Activated effector memory CD4-positive, alpha-beta T cell treated with Interleukin-2 at 50 U/mL for 16 hours (primary cell): ENCODE results near the gene BICC1.

Experiments
- DNase-seq: peaks from one replicate; pipeline ENCODE4 v3.0.0-alpha.2; 2020

The BICC1 gene, protein sequence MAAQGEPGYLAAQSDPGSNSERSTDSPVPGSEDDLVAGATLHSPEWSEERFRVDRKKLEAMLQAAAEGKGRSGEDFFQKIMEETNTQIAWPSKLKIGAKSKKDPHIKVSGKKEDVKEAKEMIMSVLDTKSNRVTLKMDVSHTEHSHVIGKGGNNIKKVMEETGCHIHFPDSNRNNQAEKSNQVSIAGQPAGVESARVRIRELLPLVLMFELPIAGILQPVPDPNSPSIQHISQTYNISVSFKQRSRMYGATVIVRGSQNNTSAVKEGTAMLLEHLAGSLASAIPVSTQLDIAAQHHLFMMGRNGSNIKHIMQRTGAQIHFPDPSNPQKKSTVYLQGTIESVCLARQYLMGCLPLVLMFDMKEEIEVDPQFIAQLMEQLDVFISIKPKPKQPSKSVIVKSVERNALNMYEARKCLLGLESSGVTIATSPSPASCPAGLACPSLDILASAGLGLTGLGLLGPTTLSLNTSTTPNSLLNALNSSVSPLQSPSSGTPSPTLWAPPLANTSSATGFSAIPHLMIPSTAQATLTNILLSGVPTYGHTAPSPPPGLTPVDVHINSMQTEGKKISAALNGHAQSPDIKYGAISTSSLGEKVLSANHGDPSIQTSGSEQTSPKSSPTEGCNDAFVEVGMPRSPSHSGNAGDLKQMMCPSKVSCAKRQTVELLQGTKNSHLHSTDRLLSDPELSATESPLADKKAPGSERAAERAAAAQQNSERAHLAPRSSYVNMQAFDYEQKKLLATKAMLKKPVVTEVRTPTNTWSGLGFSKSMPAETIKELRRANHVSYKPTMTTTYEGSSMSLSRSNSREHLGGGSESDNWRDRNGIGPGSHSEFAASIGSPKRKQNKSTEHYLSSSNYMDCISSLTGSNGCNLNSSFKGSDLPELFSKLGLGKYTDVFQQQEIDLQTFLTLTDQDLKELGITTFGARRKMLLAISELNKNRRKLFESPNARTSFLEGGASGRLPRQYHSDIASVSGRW

GRCh38 chr10:58512491-58513187 lies at the start of gene BICC1:
TSS of gene BICC1 (plus strand) at chr10:58512872. CDS start at chr10:58513144, 272 bp downstream.
- DNase-seq = no peak

DNA sequence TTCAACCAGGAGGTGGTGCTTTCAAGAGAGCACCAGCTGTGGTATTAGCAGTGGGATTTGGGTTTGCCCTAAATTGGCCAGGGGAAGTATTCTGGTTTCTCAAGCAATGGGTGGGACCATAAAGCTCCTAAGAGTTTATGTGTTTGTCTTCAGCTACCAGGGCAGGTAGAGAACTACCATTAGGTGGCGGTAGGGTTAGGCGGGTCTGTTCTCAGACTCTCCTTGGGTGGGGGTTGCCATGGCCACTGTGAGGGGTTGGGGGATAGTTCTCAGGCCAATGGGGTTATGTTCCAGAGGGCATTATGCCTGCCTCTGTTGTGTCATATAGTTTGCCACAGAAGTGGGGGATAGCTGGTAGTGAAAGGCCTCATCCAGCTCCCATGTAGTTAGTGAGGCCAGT lies 47.7 kb upstream of the BICC1 start:
- no peak for DNase-seq

DNA sequence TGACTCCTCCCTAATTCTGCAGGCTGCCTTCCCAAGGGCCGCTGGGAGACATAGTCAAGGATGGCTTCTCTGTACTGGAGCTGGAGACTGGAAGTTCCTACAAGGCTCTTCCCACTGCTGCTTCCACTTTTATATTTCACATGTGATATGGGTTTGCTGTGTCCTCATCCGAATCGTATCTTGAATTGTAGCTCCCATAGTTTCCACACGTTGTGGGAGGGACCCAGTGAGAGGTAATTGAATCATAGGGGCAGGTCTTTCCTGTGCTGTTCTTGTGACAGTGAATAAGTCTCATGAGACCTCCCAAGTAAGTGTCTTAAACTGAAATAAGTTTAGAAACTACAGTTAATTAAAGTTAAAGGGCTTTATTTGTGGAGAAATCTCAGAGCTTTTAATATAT lies 47.0 kb upstream of the BICC1 start:
- no peak for DNase-seq

GRCh38 chr10:58467931-58468635 lies 44.6 kb upstream of the BICC1 start:
- no peak for DNase-seq

DNA sequence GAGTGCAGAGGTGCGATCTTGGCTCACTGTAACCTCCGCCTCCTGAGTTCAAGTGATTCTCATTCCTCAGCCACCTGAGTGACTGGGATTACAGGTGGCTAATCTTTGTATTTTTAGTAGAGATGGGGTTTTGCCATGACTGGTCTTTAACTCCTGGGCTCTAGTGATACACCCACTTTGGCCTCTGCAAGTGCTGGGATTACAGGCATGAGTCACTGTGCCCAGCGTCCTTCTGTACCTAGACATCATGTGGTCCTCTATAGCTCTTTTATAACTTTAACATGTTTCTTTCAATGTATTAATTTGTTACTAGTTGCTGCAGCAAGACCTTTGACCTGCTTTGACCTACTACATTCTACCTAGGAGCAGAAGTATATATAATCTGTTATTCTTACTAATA lies 38.7 kb upstream of the BICC1 start:
- no peak for DNase-seq

- no peak for DNase-seq
Measured at GRCh38 chr10:58475322-58476277, 37.1 kb upstream of the BICC1 start.

- DNase-seq = no peak
Measured at GRCh38 chr10:58477122-58477521, 35.5 kb upstream of the BICC1 start.

- no peak for DNase-seq
Measured at GRCh38 chr10:58477902-58478301, 34.8 kb upstream of the BICC1 start.

GRCh38 chr10:58479045-58479444 lies 33.6 kb upstream of the BICC1 start:
- no peak for DNase-seq

DNA sequence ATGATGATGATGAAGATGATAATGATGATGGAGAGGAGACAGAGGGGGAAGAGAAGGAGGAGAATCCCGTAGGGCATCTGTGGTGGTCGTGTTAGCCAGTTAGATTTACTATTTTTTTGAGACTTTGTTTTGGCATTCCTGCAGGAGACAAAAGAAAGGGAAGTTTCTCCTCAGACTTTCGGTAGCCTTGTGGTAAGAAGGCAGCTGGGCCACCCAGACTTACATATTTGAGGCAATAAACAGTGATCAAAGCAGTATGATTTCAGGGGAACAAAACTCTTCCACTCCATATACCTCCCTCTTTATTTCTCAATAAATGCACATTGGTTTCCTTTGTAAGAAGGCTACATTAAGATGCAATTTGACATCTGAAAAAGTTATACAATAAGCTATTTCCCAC lies 32.4 kb upstream of the BICC1 start:
- DNase-seq = no peak

GRCh38 chr10:58481569-58482109 lies 31.0 kb upstream of the BICC1 start:
- DNase-seq = no peak

DNA sequence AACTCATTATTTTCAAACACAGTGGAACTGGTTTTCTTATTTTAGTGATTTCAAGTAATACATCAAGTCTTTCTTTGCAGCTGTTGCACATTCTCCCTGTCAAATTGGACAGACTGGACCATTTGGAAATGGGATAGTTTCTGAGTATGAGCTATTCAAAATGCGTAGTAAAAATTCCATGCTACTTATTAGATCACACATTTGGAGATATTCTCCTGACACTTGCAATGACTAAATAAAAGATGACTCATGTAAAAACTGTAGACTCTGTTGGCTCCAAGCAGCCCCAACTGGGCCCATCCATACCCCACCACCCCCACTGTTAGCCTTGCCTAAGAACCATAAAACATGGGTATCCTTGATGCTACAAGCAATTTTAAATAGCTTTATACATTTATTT lies 25.9 kb upstream of the BICC1 start:
- no peak for DNase-seq

DNA sequence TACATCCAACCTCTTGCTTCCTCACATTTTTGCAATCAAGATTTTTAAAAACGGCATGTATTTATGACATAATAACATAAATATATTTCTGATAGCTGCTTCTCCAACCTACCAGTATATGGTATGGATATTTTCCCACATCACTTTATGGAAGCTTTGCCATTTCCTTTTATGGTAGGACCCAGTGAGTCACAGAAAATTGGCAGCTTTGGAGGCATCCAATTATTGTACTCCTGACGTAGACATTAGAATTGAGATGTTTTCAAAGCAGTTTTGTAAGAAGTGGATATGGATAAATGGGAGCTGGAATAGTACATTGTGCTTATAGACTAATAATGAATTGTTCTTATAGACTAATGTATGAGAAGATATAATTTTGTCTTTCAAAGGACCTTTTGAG lies 23.8 kb upstream of the BICC1 start:
- DNase-seq = no peak

GRCh38 chr10:58502956-58503355 lies 9.7 kb upstream of the BICC1 start:
- no peak for DNase-seq

DNA sequence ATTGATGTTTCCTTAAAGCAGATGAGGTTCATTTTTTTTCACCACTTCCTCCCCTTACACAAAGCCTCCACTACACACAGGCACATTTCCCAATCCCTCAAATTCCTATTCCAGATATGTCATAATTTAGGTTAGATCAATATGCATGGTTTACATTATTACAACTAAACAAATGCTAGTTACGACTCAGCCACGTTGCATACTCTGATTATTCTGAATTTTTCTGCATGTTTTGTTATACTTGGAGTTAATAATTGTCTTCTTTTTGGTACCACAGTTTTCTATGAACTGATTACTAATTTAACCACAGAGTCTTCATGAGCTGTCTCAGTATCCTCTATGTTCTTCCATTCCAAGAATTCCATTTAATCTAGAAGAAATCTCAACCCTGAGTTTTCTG lies 4.4 kb upstream of the BICC1 start:
- no peak for DNase-seq

- DNase-seq = no peak
Measured at GRCh38 chr10:58511765-58512490, 744 bp upstream of the BICC1 start.

GRCh38 chr10:58513188-58514110 lies 777 bp downstream of the BICC1 start:
- no peak for DNase-seq

DNA sequence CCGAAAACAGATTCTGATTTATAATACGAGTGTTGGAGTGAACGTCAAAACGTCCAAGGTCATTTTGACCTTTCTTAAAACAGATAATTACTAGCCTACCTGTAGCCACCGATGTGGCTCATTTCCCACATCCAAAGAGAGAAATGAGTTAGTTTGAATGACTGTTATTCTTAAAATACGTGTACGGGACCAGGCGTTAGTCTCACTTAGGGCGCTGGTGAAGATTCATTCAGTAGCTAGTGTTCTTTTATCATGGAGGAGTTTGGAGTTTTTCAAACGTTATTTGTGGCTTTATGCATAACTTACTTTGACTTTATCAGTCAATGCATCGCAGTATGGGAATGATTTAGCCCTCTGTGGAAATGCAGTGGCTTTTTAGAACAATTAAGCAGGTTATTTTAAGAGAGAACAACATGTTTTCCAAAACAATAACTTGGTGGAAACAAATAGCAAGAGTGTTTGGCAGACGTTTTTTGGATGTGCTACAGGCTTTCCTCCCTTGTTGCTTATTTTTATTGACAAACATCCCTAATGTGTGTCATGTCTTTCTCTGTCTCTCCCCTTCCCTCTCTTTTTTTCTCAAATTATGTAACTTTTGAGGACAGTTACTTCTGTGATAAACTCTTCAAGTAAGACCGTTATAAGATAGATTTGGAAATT lies 1.6 kb downstream of the BICC1 start:
- no peak for DNase-seq
